Activated gamma-delta T cell (primary cell): Measurements from ENCODE around the gene GSAP.
"Not testable (repeated sequence)": the region's sequence is repeated elsewhere in the genome, so short reads cannot be mapped to it uniquely, and the experiment has no call there.

ENCODE experiments used
- DNase-seq: peaks from one replicate; lab custom pipeline; 2025; lab: John Stamatoyannopoulos, UW

GSAP gene

DNA sequence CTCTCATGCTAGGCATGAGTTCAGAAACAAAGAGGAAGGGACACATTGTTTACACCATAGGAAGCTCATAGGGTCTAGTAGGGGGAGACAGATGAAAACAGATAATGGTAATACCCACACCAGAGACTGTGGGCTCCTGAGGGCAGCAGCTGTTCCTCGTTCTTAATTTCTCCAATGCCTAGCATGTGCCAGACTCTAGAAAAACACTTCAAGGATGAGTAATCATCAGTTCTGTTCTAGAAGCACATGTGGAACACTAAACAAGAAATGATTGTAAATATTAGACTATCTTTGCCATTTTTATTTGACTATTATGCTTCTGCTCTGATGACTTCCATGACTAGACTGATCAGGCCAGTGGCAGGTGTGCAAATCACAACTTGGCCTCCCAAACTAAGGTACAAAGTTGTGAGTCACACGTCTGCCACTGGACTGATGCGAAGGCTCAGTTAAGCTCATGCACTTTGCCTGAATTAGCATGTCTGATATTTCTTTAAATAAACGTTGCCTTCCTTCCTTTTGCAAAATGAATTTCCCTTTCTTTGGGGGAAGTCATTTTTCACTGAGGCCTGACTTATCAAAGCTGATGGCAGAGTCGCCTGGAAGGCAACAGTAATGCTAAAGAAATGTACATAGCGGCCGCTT is 127.4 kb downstream of the GSAP start:
- DNase-seq, result no peak

DNA sequence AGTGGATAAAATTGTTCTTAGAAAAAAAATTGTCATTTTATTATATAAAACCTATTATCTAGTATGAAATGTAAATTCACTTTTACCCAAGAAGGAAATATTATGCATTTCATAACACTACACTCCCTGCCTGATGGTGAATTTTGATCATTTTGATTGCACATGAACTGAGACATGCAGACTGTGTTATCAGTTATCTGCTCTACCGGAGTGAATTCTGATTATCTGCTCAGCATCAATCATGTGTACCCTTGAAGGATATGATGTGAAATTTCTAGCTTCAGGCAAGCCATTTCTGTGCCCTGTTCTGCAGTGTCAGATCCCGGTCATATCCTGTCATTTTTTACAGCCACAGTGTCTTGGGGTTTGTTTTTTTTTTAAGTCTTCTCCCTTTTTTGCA is 131.5 kb downstream of the GSAP start:
- DNase-seq, result no peak

DNA sequence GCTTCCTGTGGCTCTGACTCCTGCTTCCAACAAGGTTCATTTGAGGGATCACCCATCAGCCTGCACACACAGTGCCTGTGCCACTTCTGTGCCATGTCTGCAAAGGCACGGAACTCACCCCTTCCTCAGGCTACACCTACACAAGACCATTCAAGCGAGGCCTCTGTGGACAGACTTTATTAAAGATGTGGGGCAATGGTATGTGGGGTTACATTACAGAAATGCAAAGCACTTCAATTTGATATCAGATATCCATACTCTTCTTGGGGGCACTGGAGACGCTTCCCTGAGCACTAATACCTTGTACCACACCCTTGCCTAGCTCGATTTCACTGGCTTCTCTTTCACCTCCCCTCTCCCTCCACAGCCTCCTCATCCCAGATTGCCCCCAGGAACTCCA is 132.1 kb downstream of the GSAP start:
- no peak for DNase-seq

DNA sequence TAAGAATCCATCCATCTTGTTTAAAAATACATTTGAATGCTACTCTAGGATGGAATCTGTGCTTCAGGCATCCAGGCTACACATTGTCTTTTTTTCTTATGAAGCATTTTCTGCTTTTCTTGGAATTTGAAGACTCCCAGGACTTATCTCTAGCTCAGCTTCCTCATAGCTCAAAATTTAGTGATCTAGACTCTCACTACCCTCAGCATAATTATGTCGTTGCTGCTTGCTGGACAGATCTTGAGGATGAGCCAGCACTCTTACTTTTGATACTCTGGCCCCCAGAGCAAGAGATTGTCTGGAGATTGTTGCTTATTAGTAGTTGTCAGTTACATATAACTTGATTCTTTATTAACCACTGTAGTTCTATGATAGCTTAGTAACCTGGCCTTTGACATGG is 133.3 kb downstream of the GSAP start:
- no peak for DNase-seq

DNA sequence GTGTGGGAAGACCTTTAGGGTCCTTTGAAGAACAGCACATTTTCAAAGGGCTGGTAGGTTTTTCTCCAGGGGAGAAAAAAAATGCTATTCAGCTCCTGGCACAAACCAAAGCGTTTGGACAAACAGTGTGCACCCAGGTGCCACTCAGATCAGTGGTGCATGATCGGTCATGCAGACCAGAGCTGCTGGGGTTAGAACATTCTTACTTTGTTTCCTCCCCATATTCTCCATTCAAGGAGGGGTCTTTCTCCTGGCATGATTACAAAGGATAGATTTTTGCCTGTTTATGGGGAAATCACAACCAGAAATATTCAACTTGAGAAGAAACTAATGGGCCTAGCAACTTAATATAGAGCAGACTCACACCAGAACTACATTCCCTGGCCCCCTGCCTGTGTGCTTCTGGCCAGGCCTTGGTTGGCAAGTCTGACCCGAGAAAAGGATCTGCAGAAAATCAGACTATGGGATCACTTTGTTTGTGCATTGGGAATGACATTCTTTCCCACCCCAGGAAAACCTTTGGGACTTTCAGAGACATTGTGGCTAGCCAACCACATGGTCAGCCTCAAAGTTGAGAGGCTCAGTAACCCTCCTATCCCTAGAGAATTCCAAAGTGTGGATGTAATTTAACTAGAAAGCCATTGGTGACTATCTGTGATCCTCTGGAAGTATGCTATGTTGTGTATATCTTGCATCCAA is 134.2 kb downstream of the GSAP start:
- no peak for DNase-seq

DNA sequence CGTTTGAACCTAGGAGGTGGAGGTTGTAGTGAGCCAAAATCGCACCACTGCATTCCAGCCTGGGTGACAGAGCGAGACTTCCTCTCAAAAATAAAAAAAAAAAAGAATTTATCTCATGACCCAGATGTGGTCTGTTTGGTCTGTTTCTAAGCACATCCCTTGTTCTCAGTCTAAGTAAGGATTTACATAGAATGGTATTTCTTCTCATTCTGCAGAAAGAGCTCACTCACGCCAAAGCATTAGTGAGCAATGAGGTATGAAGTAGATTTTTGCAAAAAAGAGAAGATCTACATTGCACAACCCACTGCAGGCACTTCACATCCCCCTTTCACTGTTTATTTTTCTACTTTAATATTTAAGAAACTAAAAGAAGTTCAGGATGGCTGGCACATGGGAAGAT is 140.0 kb downstream of the GSAP start:
- no peak for DNase-seq

DNA sequence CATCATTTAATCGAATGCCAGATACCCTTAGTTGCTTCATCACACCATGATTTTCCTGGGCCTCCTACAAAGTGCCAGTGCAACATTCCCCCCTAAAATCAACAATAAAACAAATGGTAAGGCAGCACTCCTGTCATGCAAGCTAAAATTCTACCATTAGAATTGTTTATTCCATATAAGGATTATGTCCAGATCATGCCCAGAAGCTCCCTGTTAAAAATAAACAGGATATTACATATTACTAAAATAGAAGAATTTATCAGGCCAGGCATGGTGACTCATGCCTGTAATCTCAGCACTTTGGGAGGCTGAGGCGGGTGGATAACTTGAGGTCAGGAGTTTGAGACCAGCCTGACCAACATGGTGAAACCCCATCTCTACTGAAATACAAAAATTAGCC is 140.5 kb downstream of the GSAP start:
- not testable (repeated sequence) for DNase-seq

DNA sequence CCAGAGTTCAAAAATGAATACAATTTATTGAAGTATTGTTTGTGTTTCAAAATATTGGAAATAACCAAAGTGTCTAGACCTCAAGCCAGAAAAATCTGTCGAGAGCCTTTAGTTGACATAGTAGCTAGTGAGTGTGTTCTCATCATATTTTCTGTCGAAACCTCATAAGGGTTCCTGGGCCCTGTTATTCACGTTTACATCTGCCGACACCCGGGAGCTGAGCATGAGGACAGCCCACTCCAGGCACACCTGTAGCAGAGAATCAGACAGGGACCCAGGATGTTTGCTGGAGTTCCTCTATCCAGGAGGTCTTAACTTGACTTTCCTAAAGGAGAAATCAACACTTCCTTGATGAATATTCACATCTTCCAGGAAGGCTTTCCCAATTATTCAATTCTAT is 144.4 kb downstream of the GSAP start:
- DNase-seq, result no peak

DNA sequence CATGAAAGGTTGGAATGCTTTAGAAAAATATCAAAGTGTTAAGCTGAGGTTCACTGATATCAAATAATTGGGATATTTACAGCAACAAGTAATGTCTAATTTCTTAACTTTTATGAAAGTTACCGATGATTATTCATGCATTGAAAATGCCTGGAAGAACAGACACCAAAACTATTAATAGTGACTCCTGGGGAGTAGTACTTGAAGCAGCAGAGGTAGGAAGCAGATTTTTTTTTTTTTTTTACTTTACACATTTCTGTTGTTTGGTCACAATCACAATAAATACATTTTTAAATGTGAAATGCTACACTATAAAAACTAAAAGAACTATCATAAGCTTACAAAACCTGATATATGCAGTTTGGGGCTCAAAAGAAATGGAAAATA is 146.1 kb downstream of the GSAP start:
- DNase-seq, result no peak

DNA sequence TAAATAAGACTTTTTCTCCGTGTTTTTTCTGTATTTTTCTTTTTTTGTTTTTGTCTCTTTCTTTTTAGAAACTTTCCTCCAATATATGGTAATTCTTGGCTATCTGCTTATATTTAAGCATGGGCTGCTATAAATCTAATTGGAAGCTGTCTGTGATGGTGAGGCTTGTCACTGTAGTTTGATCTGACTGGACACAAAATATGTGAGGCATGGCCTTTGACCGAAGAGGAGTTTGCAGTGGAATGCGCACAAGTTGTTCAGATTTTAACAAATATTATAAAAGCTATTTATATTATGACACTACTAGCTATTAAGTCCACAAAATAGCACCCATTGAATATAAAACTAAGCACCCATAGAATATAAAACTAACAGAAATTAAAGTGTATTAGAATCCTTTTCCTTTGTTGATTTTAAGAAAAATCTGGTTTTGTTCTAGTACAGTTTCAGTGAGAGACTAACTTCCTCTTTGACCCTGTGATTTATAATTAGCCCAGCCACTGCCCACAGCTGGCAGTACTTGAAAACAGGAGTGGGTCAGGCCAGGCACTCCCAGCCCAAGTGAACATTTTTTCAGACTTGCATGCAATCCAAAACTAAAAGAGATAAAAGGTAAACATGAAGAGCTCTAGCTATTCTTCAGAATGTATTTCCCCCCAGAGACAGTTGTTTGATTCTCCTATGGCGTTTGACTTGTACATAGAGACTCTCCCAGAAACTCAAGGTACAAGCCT is 146.6 kb downstream of the GSAP start:
- DNase-seq, result no peak

DNA sequence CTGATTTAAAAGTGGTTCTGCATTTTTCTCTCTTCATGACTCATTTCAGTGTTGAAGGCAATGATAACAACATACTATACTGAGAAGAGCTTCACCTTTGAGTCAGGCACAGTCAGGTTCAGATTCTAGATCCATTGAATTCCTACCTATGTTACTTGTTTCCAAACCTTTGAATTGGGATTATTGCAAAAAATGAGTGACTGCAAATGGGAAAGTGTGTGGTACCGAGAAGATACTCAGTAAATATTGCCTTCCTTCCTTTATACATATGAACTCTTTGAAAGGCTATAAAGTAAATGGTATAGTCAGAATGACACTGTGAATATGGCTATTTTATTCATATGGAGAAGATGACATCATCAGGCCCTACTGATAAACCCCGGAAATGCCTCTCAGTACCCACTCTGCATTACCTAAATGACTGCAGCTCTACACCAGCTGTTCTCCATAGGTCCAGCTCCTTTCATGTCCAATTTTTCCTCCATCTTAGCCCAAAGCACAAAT is 149.8 kb downstream of the GSAP start:
- DNase-seq, result no peak

DNA sequence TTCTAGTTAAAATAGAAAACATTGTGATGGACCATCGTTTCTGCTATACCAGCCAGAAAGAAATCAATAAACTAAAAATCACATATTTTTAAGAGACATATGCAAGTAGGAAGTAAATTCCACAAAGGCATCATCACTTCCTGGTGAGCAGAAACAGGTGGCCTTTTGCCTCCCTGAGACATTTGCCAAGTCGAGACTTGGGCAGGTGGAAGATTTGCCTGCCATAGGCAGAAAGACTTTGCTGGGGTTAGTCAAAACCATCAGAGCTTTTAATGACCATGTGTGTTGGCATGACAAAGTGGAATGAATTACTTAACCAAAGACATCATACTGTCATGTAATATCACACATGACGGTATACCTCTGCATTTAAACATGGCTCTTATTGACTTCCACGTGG is 150.5 kb downstream of the GSAP start:
- DNase-seq, result no peak

DNA sequence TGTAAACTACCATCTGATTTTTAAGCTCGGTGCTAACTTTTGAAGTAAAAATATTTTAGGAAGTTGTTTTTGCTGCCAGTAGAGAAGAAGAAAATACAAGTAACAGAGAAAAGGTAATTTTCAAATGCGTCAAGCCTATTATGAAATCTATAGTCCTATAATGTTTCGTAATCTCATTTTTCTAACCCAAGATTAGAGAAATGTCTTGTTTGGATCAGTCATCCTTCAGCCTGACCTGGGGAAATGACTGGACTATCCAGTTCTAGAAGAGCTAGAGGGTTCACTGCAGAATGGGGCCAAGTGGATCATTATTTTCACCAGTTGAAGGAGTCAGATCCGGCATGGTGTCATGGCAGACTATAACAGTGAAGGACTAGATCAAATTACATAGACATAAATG is 153.8 kb downstream of the GSAP start:
- no peak for DNase-seq
